Right forelimb (tissue), 1 donor: ENCODE data around the gene RBL2.
"Not testable (repeated sequence)": the region's sequence is repeated elsewhere in the genome, so short reads cannot be mapped to it uniquely, and the experiment has no call there.

Experiments
- DNase-seq: peaks from one replicate; pipeline ENCODE4 v3.0.0-alpha.2; 2018

The RBL2 gene

DNA sequence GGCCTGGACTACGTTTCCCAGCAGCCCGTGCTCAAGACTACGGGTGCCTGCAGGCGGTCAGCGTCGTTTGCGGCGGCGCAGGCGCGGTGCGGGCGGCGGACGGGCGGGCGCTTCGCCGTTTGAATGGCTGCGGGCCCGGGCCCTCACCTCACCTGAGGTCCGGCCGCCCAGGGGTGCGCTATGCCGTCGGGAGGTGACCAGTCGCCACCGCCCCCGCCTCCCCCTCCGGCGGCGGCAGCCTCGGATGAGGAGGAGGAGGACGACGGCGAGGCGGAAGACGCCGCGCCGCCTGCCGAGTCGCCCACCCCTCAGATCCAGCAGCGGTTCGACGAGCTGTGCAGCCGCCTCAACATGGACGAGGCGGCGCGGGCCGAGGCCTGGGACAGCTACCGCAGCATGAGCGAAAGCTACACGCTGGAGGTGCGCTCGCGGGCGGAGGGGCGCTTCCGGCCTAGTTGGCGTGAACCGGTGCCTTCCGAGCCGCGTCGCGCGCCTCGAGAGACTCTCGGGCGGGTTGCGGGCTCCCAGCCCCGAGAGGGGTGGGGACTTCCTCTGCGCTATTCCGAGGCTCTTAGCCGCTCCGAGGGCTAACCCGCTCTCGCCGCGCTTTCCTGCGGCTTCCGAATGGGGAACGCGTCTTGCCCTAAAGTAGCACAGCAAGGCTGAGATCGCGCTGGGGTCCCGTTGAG, at the start of gene RBL2:
Gene RBL2, plus strand, starts transcription at position 95 of the 689 bp plus-strand sequence. Its CDS starts 86 bp downstream, at position 181.
- peak; percentile 90 for DNase-seq

DNA sequence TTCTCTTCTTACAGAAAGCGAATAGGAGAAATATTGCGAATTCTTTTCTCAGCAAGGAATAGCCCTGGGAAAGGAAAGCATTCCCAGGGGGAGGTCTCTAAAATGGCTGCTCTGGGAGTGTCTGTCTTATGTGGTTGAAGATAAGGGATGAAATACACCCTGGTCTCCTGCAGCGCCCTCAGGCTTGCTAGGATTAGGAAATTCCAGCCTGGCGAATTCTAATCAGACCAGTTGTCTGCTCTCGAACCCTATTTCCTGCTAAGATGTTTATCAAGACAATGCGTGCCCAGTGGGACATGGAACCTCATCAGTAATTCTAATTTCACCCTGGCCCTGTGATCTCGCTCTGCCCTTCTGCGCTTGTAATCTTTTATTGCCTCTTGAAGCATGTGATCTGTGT, 49.7 kb upstream of the RBL2 start:
- DNase-seq, result not testable (repeated sequence)

DNA sequence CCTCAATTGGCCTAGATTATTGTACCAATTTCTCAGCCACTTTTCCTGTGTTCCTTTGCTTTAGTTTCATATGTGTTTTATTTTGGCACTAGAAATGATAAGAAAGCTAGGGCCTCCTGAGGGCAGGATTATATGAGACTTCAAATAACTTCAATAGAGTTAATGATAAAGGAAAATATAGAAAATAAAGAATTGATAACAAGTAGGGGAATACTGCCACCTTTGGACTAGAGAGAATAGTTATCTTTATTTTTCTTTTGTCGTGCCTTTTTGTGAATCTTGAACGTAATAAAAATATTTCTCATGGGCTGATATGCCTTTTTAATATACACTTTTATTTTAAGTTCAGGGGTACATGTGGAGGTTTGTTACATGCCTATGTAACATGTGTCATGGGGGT, 29.3 kb upstream of the RBL2 start:
- no peak for DNase-seq

- DNase-seq, result no peak
Observed at GRCh38 chr16:53412549-53412948, 21.7 kb upstream of the RBL2 start.

DNA sequence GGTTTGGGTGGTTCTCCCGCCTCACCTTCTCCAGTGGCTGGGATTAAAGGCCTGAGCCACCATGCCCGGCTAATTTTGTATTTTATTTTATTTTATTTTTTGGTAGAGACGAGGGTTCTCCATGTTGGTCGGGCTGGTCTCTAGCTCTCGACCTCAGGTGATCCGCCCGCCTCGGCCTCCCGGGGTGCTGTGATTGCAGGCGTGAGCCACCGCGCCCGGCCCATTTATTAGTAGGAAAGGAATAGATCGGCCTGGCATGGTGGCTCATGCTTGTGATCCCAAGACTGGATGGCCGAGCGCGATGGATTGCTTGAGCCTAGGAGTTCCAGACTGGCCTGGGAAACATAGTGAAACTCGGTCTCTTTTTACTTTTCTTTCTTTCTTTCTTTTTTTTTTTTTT, 20.4 kb upstream of the RBL2 start:
- no peak for DNase-seq

DNA sequence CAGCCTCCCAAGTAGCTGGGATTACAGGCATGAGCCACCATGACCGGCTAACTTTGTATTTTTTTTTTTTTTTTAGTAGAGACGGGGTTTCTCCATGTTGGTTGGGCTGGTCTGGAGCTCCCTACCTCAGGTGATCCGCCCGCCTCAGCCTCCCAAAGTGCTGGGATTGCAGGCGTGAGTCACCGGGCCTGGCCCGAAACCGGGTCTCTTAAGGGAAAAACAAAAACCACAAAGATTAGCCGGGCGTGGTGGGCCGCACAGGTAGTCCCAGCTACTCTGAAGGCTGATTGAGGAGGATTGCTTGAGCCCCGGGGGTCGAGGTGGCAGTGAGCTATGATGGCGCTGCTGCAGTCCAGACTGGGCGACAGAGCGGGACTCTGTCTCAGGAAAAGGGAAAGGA, 19.9 kb upstream of the RBL2 start:
- DNase-seq, result no peak

- no peak for DNase-seq
Observed at GRCh38 chr16:53415504-53415903, 18.8 kb upstream of the RBL2 start.

DNA sequence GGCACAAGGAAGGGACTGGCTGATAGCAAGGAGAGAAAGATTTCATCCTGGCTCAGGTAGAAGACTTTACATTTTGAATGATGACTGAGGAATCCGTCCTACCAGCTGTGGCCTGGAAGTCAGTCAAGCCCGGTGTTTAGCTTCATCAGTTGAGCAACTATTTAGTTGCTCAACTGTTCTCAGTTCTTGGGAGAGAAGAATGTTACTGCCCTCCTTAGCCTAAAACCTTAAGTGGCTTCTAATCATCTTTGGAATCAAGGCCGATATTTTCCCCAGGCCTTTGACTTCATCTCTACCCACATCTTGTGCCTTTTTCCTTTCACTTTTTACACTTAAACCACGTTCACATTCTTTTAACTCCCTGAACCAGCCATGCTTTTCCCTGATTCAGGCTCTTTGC, 17.3 kb upstream of the RBL2 start:
- DNase-seq, result no peak

DNA sequence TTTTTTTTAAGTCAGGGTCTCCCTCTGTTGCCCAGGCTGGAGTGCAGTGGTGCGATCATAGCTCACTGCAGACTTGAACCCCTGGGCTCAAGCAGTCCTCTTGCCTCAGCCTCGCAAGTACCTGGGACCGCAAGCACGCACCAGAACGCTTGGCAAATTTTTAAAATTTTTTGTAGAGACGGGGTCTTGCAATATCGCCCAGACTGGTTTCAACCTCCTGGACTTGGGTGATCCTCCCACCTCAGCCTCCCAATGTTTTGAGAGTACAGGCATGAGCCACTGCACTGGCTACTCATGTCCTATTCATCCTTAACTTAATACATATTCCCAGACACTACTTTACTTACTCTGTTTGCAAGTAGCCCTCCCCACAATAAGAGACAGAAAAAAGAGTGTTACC, 16.3 kb upstream of the RBL2 start:
- no peak for DNase-seq

DNA sequence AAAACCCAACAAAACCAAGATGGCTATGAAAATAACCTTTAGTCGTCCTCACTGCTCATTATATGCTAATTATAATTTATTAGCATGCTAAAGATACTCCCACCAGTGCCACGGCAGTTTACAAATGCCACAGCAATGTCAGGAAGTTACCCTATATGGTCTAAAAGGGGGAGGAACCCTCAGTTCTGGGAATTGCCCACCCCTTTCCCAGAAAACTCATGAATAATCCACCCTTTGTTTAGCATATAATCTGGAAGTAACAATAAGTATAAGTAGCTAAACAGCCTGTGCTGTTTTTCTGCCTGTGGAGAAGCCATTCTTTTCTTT, 14.9 kb upstream of the RBL2 start:
- DNase-seq, result not testable (repeated sequence)

- no peak for DNase-seq
Observed at GRCh38 chr16:53421248-53421647, 13.0 kb upstream of the RBL2 start.

DNA sequence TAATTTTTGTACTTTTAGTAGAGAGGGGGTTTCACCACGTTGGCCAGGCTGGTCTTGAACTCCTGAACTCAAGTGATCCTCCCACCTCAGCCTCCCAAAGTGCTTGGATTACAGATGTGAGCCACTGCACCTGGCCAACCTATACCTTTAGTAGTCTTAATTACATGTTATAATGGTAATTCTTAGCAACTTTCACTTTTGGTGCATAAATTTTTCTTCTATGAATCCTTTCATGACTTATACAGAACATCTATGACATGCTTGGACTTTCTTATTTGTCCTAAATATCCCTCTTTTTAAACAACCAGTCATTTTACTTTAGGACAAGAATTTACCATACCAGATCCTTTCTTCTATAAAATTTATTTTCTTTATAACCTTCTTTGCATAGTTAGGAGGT, 10.3 kb upstream of the RBL2 start:
- DNase-seq, result not testable (repeated sequence)

DNA sequence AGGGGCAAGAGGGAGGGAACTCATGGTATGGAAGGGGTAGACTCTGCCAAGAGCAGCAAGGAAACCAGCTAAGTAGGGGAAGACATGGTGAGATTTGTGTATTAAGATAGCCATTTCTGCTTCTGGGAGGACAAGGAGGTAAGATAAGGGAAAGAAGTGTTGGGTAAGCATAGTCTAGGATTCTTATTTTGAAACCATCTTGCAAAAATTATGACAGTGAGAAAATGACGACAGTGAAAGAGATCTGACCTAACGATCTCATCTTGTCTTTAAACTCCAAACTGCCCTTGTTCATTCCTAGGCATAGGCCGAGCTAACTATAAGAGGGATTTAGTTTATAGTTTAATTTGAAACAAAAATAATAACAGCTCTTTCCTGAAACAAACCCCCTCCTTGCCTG, 5.6 kb upstream of the RBL2 start:
- DNase-seq, result no peak

GRCh38 chr16:53429221-53429943, 4.9 kb upstream of the RBL2 start:
- no peak for DNase-seq

DNA sequence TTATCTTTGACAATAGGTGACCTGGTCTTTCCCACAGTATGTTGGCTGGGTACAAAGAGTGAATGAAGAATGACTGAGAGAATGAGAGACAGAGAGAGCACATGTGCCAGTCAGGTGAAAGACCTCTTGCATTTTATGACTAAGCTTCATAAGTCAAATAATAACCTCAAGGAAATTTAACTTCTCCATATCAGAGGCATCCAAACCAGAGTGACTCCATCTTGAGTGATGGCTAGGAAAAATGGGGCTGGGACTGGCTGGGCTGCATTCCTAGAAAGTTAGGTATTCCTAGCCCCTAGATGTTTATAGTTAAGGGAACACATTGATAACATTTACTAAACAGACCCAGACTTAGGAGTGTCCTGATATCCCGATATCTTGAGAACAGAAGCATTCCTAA, 3.9 kb upstream of the RBL2 start:
- no peak for DNase-seq

DNA sequence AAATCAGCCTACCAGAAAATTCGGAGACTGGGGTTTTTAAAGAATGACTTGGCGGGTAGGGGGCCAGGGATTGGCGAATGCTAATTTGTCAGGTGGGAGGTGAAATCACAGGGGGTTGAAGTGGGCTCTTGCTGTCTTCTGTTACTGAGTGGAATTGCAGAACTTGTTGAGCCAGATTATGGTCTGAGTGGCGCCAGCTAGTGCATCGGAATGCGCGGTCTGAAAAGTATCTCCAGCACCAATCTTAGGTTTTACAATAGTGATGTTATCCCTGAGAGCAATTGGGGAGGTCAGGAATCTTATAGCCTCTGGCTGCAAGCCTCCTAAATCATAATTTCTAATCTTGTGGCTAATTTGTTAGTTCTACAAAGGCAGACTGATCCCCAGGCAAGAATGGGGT, 762 bp upstream of the RBL2 start:
- no peak for DNase-seq

- no peak for DNase-seq
Observed at GRCh38 chr16:53433930-53434376, 318 bp upstream of the RBL2 start.

GRCh38 chr16:53435066-53435688, 906 bp downstream of the RBL2 start:
- DNase-seq, result peak; percentile 70

DNA sequence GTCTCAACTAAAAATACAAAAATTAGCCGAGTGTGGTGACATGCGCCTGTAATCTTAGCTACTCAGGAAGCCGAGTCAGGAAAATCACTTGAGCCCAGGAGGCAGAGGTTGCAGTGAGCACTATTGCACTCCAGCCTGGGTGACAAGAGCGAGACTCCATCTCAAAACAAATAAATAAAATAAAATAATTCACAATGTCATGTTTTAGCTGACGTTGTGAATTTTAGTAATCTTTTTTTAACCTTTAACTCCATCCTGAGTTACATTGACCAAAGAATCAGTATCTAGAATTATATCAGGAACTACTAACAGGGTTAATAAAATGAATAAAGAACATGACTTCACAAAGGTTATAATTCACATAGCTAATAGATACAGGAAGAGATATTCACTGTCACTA, 5.9 kb downstream of the RBL2 start:
- no peak for DNase-seq

GRCh38 chr16:53445534-53445933, 11.3 kb downstream of the RBL2 start:
- no peak for DNase-seq

GRCh38 chr16:53446090-53446489, 11.8 kb downstream of the RBL2 start:
- no peak for DNase-seq

GRCh38 chr16:53449816-53450517, 15.7 kb downstream of the RBL2 start:
- DNase-seq, result no peak

DNA sequence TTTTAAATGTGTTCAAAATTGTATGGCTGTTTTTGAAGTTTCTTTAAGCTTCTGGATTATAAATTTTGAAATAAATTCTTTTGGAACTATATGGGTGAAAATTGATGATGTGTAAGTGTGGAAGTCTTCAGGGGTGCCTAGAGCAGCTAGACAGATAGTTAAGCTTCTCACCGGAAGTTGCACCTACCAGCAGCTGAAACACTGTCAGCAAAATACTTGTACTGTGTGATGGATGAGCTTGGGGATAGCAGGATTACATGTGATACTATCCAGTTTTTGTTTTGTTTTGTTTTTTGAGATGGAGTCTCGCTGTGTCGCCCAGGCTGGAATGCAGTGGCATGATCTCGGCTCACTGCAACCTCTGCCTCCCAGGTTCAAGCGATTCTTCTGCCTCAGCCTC, 19.7 kb downstream of the RBL2 start:
- no peak for DNase-seq

DNA sequence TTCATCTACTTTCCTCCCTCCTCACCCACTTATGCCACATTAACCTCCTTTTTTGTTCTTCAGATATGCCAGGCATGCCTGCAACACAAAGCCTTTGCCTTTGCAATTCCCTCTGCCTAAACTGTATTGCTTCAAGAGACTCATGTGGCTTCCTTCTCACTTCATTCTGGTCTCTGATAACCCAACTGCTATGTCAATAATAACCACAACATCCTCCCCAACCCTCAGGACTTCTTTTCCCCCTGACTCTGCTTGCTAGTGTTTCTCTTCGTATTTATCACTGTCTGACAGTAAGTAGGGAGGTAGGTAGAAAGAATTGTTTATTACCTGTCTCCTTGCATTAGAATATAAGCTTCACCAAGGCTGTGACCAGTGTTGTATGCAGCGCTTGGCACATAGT, 22.4 kb downstream of the RBL2 start:
- DNase-seq, result no peak
